OCI-LY7 (cell line): ENCODE measurements around the gene PLD4. TPM values are rescaled to one million over a fixed set of nuclear protein-coding genes. Genes with fewer than 3 reads are reported as not detected.
A peak's percentile ranks its signal among the peaks of the same experiment; 100 is the strongest.

ENCODE experiments used
- BruUV-seq: library from RNA; stranded (reverse); fragments of 400-500 nt; replicated peaks from 2 replicates; lab custom pipeline; 2021; lab: Mats Ljungman, UMichigan
- CTCF ChIA-PET: fragments of 300-600 bp; sonication (Branson Sonifier 250); formaldehyde crosslinking; loops from one replicate; lab custom pipeline; 2022; ENCODE audit warnings: antibody characterized with exemption; ENCODE audit not compliant: unreplicated experiment; lab: Charles Lee
- POLR2A ChIA-PET: fragments of 300-600 bp; sonication (Branson Sonifier 250); formaldehyde crosslinking; loops from one replicate; lab custom pipeline; 2022; ENCODE audit warnings: antibody characterized with exemption; lab: Charles Lee
- DNase-seq: peaks from one replicate; pipeline ENCODE4 v3.0.0-alpha.2; 2015; ENCODE audit warnings: low spot score
- H2AFZ ChIP-seq: fragments of 200-600 bp; sonication (generic), shearing (Covaris generic); 2 replicates; pipeline ENCODE4 v1.6.1; 2014; ENCODE audit warnings: mild to moderate bottlenecking, antibody characterized with exemption, low read length, moderate library complexity
- H3K27ac ChIP-seq: fragments of 200-600 bp; sonication (generic); 2 replicates; pipeline ENCODE4 v1.5.1; 2014; ENCODE audit warnings: mixed run types, low read depth, mild to moderate bottlenecking, moderate library complexity, low read length, inconsistent platforms; ENCODE audit not compliant: poor library complexity, severe bottlenecking
- H3K36me3 ChIP-seq: fragments of 200-600 bp; sonication (generic); 2 replicates; pipeline ENCODE4 v1.6.1; 2014; ENCODE audit warnings: mild to moderate bottlenecking, antibody characterized with exemption, low read length, moderate library complexity, mixed read lengths; ENCODE audit not compliant: insufficient read depth
- H3K4me1 ChIP-seq: fragments of 200-600 bp; sonication (generic); 2 replicates; pipeline ENCODE4 v1.5.1; 2014; ENCODE audit warnings: mild to moderate bottlenecking, low read length; ENCODE audit not compliant: insufficient read depth, poor library complexity, severe bottlenecking
- H3K4me2 ChIP-seq: fragments of 200-600 bp; sonication (generic); 2 replicates; pipeline ENCODE4 v1.6.1; 2014; ENCODE audit warnings: mild to moderate bottlenecking, low read length
- H3K4me3 ChIP-seq: fragments of 200-600 bp; sonication (generic); 2 replicates; pipeline ENCODE4 v1.5.1; 2014; ENCODE audit warnings: mild to moderate bottlenecking, low read depth, low read length; ENCODE audit not compliant: poor library complexity, severe bottlenecking
- H3K79me2 ChIP-seq: fragments of 200-600 bp; sonication (generic); 2 replicates; pipeline ENCODE4 v1.6.1; 2016; ENCODE audit warnings: low read depth, mild to moderate bottlenecking, low read length, moderate library complexity, mixed read lengths; ENCODE audit not compliant: insufficient read depth
- H3K9me2 ChIP-seq: fragments of 200-600 bp; sonication (generic); 2 replicates; pipeline ENCODE4 v1.6.1; 2016; ENCODE audit warnings: mild to moderate bottlenecking, low read length, mixed read lengths; ENCODE audit not compliant: insufficient read depth
- H3K9me3 ChIP-seq: fragments of 200-600 bp; sonication (generic); 2 replicates; pipeline ENCODE4 v1.6.1; 2014; ENCODE audit warnings: mild to moderate bottlenecking, mixed run types, low read length, mixed read lengths
- H4K20me1 ChIP-seq: fragments of 200-600 bp; sonication (generic); 2 replicates; pipeline ENCODE4 v1.6.1; 2014; ENCODE audit warnings: mild to moderate bottlenecking, antibody characterized with exemption, low read length, moderate library complexity, mixed read lengths; ENCODE audit not compliant: insufficient read depth
- EZH2phosphoT487 ChIP-seq: fragments of 200-600 bp; sonication (generic); IDR thresholded peaks from 2 replicates; pipeline ENCODE4 v1.6.1; 2018; ENCODE audit warnings: low read depth, borderline replicate concordance, mild to moderate bottlenecking, mixed run types, antibody characterized with exemption, low read length, moderate library complexity, mixed read lengths
- intact Hi-C: fragments of 100-400 bp; cut with micrococcal nuclease; formaldehyde crosslinking; loops from one replicate; pipeline ENCODE4 v1.10.0; 2022; ENCODE audit not compliant: unreplicated experiment
- total RNA-seq, 2 experiments: library from RNA; depleted of rRNA in 1 of 2; stranded (reverse); fragments of >200 nt in 1 of 2; shearing (Covaris generic) in 1 of 2; gene quantifications; 2 replicates each; pipeline ENCODE4 v1.2.3, GENCODE V29; 2014 to 2022
- TF ChIP-seq, protein P1 (sequence below): fragments of 200-600 bp; sonication (generic); conservative IDR thresholded peaks from 2 replicates; pipeline ENCODE4 v1.5.1; 2014; ENCODE audit warnings: mild to moderate bottlenecking, antibody characterized with exemption, low read length, moderate library complexity, mixed read lengths

PLD4 gene
- total RNA-seq, 2 experiments from 2014 or later, result 0.66 to 5.1 TPM

DNA sequence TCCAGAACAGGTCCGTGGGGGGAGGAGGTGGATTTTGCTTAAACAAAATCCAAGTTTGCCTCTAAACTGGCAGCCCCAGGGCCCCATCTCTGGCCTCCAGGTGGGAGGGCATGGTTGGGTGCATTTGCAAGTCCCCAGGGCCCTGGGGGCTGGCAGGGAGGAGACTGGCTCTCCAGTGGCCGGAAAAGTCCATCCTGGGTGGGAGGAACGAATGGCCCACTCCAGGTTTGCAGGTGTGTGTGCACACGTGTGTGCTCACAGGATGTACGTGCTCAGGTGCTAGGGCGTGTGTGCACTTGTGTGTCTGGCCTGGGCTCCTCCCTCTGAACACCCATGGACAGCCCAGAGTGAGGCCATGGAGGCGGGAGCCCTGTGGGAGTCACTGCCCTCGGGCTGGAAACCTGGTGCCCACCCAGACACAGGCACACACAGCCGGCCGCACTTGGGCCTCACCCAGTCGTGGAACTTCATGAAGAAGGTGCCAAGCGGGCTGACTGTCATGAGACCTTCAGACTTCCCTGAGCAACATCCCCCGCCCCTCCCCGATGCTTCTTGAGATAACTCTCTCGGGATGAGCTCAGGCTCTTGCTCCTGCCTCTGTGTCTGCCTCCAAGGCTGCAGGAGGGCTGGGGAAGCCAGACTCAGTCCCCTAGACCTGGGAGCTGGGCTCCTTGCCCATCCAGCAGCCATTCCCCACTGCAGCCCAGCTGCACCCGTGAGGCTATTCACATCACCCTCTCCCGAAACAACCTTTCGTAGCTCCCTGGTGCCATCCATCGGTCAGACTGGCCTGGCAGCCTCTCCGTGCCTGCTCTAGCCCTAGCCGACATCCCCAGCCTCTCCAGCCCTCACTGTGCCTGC, 44.1 kb downstream of the PLD4 start:
- H3K9me2 ChIP-seq, result no peaks in the 10 kb centered on the region
- no peaks in the 10 kb centered on the region for H3K9me3 ChIP-seq
- no peaks in the 10 kb centered on the region for H4K20me1 ChIP-seq
- no TSS peak for BruUV-seq
- DNase-seq, result peak; percentile 71
- peak overlapping the region; percentile 28 for H3K4me3 ChIP-seq
- H3K79me2 ChIP-seq, result no peaks in the 10 kb centered on the region
- intact Hi-C loops, result loop anchor here (2.0 kb wide), 1 partner anchor 72 kb away; no protein-coding TSS in a partner anchor
- peak overlapping the region; percentile 68 for H3K4me2 ChIP-seq
- no peak for TF ChIP-seq EZH2phosphoT487
- TF ChIP-seq, protein P1, sequence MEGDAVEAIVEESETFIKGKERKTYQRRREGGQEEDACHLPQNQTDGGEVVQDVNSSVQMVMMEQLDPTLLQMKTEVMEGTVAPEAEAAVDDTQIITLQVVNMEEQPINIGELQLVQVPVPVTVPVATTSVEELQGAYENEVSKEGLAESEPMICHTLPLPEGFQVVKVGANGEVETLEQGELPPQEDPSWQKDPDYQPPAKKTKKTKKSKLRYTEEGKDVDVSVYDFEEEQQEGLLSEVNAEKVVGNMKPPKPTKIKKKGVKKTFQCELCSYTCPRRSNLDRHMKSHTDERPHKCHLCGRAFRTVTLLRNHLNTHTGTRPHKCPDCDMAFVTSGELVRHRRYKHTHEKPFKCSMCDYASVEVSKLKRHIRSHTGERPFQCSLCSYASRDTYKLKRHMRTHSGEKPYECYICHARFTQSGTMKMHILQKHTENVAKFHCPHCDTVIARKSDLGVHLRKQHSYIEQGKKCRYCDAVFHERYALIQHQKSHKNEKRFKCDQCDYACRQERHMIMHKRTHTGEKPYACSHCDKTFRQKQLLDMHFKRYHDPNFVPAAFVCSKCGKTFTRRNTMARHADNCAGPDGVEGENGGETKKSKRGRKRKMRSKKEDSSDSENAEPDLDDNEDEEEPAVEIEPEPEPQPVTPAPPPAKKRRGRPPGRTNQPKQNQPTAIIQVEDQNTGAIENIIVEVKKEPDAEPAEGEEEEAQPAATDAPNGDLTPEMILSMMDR, result no peak
- CTCF ChIA-PET, result interaction anchor here (0.6 kb wide), 2 partner anchors 51 to 378 kb away, joined by 3 read pairs; no protein-coding TSS in a partner anchor
- H3K4me1 ChIP-seq, result peaks cover 19% of the 10 kb centered on the region
- H3K27ac ChIP-seq, result no peak overlapping the region
- no peaks in the 10 kb centered on the region for H3K36me3 ChIP-seq
- peak overlapping the region; percentile 16; the same call in 1 of the 2 replicates for H2AFZ ChIP-seq
- POLR2A ChIA-PET, result interaction anchor here (0.9 kb wide), 1 partner anchor 77 kb away, joined by 6 read pairs; no protein-coding TSS in a partner anchor

- no peak for TF ChIP-seq EZH2phosphoT487
- TF ChIP-seq, protein P1, result no peak
- Histone ChIP-seq H2AFZ (no peak overlapping the region), H3K9me2 (no peaks in the 10 kb centered on the region), H3K27ac (no peak overlapping the region), H3K4me2 (no peak overlapping the region), H4K20me1 (no peaks in the 10 kb centered on the region), H3K4me3 (no peak overlapping the region), H3K4me1 (peaks cover 19% of the 10 kb centered on the region), H3K79me2 (no peaks in the 10 kb centered on the region), H3K36me3 (no peaks in the 10 kb centered on the region), H3K9me3 (no peaks in the 10 kb centered on the region)
- intact Hi-C loops, result loop anchor here (2.0 kb wide), 1 partner anchor 73 kb away; no protein-coding TSS in a partner anchor
- no peak for DNase-seq
- CTCF ChIA-PET, result interaction anchor here (0.9 kb wide), 1 partner anchor 77 kb away, joined by 4 read pairs; no protein-coding TSS in a partner anchor
- BruUV-seq, result no TSS peak
- POLR2A ChIA-PET, result interaction anchor here (0.9 kb wide), 1 partner anchor 76 kb away, joined by 6 read pairs; no protein-coding TSS in a partner anchor
These were observed 45.1 kb downstream of the PLD4 start for GRCh38 chr14:104969741-104970230.
